Astrocyte of the cerebellum (primary cell): ENCODE results near the gene NWD2.

Source experiments
- DNase-seq: peaks from one replicate; pipeline ENCODE4 v3.0.0-alpha.2; 2011; ENCODE audit warnings: low read depth
- H3K4me3 ChIP-seq: 2 replicates; pipeline ENCODE4 v1.5.1; 2011; ENCODE audit warnings: mild to moderate bottlenecking, low read depth, low read length, moderate library complexity
- CTCF ChIP-seq: IDR thresholded peaks from 2 replicates; pipeline ENCODE4 v1.5.1; 2012; ENCODE audit warnings: low read length, low read depth, moderate library complexity, mild to moderate bottlenecking; ENCODE audit errors: missing control alignments
- in situ Hi-C: cut with HindIII; loops from 2 replicates; pipeline ENCODE4 v1.10.0; 2017; ENCODE audit warnings: low sequenced_read_pairs

The NWD2 gene

GRCh38 chr4:37439809-37440474, 195.4 kb downstream of the NWD2 start:
- in situ Hi-C loops, result no loop called here
- no peak for TF ChIP-seq CTCF
- H3K4me3 ChIP-seq, result no peak overlapping the region
- DNase-seq, result no peak

GRCh38 chr4:37440501-37440900, 196.0 kb downstream of the NWD2 start:
- no peak for DNase-seq
- no peak overlapping the region for H3K4me3 ChIP-seq
- in situ Hi-C loops, result no loop called here
- no peak for TF ChIP-seq CTCF

- TF ChIP-seq CTCF, result no peak
- in situ Hi-C loops, result no loop called here
- H3K4me3 ChIP-seq, result no peak overlapping the region
- no peak for DNase-seq
These were observed 196.9 kb downstream of the NWD2 start for GRCh38 chr4:37441231-37442061.

- no peak for TF ChIP-seq CTCF
- in situ Hi-C loops, result no loop called here
- H3K4me3 ChIP-seq, result no peak overlapping the region
- no peak for DNase-seq
These were observed 197.4 kb downstream of the NWD2 start for GRCh38 chr4:37442062-37442323.

GRCh38 chr4:37443137-37443536, 198.6 kb downstream of the NWD2 start:
- no peak for DNase-seq
- no peak overlapping the region for H3K4me3 ChIP-seq
- in situ Hi-C loops, result no loop called here
- no peak for TF ChIP-seq CTCF

GRCh38 chr4:37445023-37445422, 200.5 kb downstream of the NWD2 start:
- no peak for DNase-seq
- no peak for TF ChIP-seq CTCF
- in situ Hi-C loops, result no loop called here
- no peak overlapping the region for H3K4me3 ChIP-seq
